RWPE1 (cell line): Measurements from ENCODE around the gene C1QL4.

Experiments
- CTCF ChIA-PET: fragments of 350-600 bp; sonication (Branson Sonifier 250); formaldehyde crosslinking; extraction: SDS; loops from one replicate; lab custom pipeline; 2021; lab: Yijun Ruan, JAX
- POLR2A ChIA-PET: fragments of 400-600 bp; formaldehyde crosslinking; extraction: SDS; loops from one replicate; lab custom pipeline; 2020; ENCODE audit warnings: antibody characterized with exemption; ENCODE audit not compliant: low non-redundant PET; lab: Yijun Ruan, JAX
- DNase-seq: peaks from one replicate; pipeline ENCODE4 v3.0.0; 2012; ENCODE audit warnings: low spot score
- H3K27ac ChIP-seq: fragments of 450-650 bp; 2 replicates; pipeline ENCODE4 v1.5.1; 2017
- CTCF ChIP-seq: fragments of 450-650 bp; conservative IDR thresholded peaks from 2 replicates; pipeline ENCODE4 v1.5.1; 2017; ENCODE audit warnings: low read depth, mild to moderate bottlenecking

C1QL4 gene

GRCh38 chr12:49331380-49332222 lies 5.4 kb downstream of the C1QL4 start:
- ChIA-PET POLR2A (interaction anchor here (0.7 kb wide), 1 partner anchor 36 kb away, joined by 3 read pairs; the partner anchor contains the start of gene SPATS2), CTCF (interaction anchor here (0.5 to 2.6 kb wide), 19 partner anchors 9 to 372 kb away, joined by 3 to 30 read pairs (median 4); partner anchors contain the start of genes DNAJC22, PRPH and TROAP)
- peak; percentile 85 for TF ChIP-seq CTCF
- DNase-seq: peak; percentile 72
- H3K27ac ChIP-seq: peak overlapping the region; percentile 54

DNA sequence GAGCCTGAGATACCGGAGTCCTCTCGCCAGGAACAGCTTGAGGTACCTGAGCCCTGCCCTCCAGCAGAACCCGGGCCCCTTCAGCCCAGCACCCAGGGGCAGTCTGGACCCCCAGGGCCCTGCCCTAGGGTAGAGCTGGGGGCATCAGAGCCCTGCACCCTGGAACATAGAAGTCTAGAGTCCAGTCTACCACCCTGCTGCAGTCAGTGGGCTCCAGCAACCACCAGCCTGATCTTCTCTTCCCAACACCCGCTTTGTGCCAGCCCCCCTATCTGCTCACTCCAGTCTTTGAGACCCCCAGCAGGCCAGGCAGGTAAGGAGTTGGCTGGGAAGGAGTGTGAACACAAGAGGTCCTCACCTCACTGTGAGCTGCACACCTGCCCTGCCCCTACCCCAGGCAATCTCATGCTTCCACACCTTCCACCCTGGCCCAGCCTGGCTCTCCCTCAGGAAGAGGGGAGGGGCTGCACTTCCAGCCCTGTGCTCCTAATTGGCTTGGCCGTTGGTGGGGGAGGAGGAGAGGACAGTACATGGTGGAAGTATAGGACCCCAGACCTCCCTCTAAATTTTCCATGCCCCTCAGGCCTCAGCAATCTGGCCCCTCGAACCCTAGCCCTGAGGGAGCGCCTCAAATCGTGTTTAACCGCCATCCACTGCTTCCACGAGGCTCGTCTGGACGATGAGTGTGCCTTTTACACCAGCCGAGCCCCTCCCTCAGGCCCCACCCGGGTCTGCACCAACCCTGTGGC lies 6.2 kb downstream of the C1QL4 start:
- ChIA-PET POLR2A (no interaction called here), CTCF (interaction anchor here (0.5 to 2.6 kb wide), 11 partner anchors 8 to 259 kb away, joined by 3 to 30 read pairs (median 7); partner anchors contain the start of genes DNAJC22, PRPH and TROAP)
- DNase-seq: no peak

GRCh38 chr12:49330032-49330619 lies 6.9 kb downstream of the C1QL4 start:
- H3K27ac ChIP-seq: peak overlapping the region; percentile 54; the same call in 1 of the 2 replicates
- no peak for DNase-seq
- no peak for TF ChIP-seq CTCF
- ChIA-PET POLR2A (no interaction called here), CTCF (interaction anchor here (0.6 to 2.1 kb wide), 3 partner anchors 17 to 183 kb away, joined by 3 to 18 read pairs (median 3); partner anchors contain the start of gene DNAJC22)

More for the DNA sequence above, 6.2 kb downstream of the C1QL4 start:
- peak overlapping the region; percentile 54 for H3K27ac ChIP-seq
- no peak for TF ChIP-seq CTCF

- no peak for DNase-seq
- H3K27ac ChIP-seq: no peak overlapping the region
- CTCF ChIA-PET: interaction anchor here (0.6 to 1.3 kb wide), 2 partner anchors 32 to 155 kb away, joined by 3 read pairs; no protein-coding TSS in a partner anchor
- POLR2A ChIA-PET: no interaction called here
- no peak for TF ChIP-seq CTCF
Measured at GRCh38 chr12:49328816-49329215, 8.2 kb downstream of the C1QL4 start.

DNA sequence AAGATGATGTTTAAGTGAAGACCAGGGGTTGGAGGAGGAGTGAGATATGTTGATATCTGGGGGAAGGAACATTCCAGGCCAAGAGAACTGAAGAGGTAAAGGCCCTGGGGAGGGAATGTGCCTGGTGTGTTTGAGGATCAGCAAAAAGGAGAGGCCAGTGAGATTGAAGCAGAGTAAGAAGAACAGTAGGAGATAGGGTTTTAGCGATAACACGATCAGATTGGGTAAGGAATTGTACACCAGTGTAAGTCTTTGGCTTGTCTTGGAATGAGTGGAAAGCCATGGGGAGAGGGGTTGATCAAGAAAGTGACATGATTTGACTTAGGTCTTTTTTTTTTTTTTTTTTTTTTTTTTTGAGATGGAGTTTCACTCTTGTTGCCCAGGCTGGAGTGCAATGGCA lies 9.1 kb downstream of the C1QL4 start:
- CTCF ChIA-PET: no interaction called here
- no peak for DNase-seq
- POLR2A ChIA-PET: no interaction called here
- no peak overlapping the region for H3K27ac ChIP-seq
- TF ChIP-seq CTCF: no peak

DNA sequence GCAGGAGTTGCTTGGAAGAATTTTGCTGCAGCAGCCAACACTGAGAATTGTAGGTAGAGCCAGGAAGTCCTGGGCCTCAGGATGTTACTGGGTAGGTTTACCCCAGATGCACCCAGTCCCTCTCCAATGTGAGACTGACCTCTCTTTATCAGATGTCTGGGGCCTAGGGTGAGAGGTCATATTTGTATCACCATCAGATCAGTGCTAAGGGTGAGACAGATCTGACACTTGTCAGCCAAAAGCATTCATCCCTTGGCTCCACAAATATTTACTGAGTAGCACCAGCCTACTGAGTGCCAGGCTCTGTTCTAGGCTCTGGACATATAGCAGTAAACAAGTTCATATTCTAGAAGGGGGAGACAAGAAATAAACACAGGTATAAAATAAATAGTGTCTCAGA lies 9.6 kb downstream of the C1QL4 start:
- CTCF ChIA-PET: no interaction called here
- no peak overlapping the region for H3K27ac ChIP-seq
- POLR2A ChIA-PET: no interaction called here
- no peak for DNase-seq
- TF ChIP-seq CTCF: no peak
